Coronary artery (tissue), 2 donors: ENCODE results near the gene CFAP61.

Experiments
- DNase-seq: peaks from one replicate; pipeline ENCODE4 v3.0.0-alpha.2; 2017; ENCODE audit warnings: low spot score
- H3K27ac ChIP-seq, 2 donors: fragments of 200-600 bp; sonication (generic); one replicate each; pipeline ENCODE4 v1.5.1; 2016 to 2019
- H3K4me3 ChIP-seq: fragments of 200-600 bp; sonication (generic); 2 replicates; pipeline ENCODE4 v1.5.1; 2016; ENCODE audit warnings: mild to moderate bottlenecking, moderate library complexity
- TF ChIP-seq, protein P1 (sequence below): fragments of 200-600 bp; sonication (generic); IDR thresholded peaks from one replicate; pipeline ENCODE4 v1.5.1; 2019; ENCODE audit warnings: antibody characterized with exemption

CFAP61 gene

DNA sequence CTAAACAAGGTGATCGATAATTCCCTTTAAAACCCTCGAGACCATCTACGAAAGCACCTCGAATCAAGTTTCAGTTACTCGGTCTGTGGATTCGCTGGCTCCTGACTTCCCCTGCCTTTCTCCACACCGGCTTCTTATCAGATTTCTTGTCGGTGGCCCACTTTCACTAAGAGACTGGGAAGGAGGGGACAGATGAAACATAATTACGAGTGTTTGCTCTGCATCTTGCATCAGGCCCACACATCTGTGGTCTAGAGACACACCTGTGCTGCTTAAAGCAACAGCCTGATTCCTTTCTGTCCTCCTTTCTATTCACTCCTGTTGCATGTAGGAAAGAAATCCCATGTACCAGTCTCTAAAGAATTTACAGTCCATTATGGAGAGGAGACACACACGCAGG is 353.3 kb downstream of the CFAP61 start:
- TF ChIP-seq, protein P1, sequence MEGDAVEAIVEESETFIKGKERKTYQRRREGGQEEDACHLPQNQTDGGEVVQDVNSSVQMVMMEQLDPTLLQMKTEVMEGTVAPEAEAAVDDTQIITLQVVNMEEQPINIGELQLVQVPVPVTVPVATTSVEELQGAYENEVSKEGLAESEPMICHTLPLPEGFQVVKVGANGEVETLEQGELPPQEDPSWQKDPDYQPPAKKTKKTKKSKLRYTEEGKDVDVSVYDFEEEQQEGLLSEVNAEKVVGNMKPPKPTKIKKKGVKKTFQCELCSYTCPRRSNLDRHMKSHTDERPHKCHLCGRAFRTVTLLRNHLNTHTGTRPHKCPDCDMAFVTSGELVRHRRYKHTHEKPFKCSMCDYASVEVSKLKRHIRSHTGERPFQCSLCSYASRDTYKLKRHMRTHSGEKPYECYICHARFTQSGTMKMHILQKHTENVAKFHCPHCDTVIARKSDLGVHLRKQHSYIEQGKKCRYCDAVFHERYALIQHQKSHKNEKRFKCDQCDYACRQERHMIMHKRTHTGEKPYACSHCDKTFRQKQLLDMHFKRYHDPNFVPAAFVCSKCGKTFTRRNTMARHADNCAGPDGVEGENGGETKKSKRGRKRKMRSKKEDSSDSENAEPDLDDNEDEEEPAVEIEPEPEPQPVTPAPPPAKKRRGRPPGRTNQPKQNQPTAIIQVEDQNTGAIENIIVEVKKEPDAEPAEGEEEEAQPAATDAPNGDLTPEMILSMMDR, result no peak
- Histone ChIP-seq H3K27ac (no peak overlapping the region), H3K4me3 (no peak overlapping the region)
- DNase-seq, result no peak

DNA sequence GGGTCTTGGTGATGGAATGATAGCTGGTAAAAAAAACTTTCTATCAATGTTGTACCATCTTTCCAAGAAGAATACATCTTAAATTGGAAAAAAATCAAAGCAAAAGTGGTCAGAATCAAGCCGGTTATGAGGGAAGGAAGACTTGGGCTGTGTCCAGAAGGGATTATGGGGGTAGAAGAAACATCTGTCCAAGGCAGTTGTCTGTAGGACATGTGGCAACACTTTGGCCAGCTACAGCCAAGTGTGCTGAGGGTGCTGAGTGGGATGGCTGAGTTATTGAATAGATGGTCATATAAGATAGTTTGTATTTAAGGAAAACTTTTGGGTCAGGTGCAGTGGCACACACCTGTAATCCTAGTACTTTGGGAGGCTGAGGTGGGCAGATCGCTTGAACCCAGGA is 354.0 kb downstream of the CFAP61 start:
- no peak overlapping the region for H3K4me3 ChIP-seq
- no peak overlapping the region for H3K27ac ChIP-seq
- DNase-seq, result no peak
- TF ChIP-seq, protein P1, result no peak

DNA sequence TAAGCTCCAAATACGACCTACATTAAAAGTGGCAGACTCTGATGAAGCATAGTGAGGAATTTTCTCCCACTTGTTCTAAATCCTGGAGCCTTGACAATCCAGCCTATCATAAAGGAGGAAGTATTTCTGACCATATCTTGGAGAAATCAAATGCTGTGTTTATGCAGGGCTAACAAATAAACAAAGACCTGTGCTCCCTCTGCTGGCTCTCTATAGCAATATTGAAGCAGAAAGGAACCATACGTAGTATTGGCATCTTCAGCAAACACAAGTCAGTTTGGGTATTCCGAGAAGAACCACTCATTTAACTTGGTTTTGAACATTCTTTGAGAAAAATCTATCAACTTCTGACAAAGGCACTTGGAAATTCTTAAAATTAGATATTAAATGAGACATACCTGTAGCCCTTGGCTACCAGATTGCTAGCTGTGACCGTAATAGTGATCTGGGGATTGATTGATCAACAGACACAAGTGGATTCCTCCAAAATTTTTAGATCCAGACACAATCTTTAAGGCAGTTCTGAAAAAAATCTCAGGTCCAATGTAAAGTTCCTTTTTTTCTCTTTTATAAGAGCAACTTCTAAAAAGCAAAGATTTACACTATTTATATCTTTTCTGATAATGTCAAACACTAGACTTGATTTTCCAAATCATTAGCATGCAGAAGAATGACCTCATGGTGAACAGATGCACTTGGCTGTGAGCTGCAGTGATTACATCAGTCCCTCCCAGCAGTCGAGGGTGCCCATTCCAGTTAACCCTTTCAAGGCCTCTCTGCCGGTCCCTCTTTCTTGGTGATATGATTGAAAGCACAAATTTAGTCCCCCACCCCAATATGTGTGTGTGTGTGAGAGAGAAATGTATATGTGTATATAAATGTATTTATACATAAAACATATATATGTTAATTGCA is 355.8 kb downstream of the CFAP61 start:
- Histone ChIP-seq H3K27ac (no peak overlapping the region), H3K4me3 (no peak overlapping the region)
- no peak for DNase-seq
- TF ChIP-seq, protein P1, result no peak

DNA sequence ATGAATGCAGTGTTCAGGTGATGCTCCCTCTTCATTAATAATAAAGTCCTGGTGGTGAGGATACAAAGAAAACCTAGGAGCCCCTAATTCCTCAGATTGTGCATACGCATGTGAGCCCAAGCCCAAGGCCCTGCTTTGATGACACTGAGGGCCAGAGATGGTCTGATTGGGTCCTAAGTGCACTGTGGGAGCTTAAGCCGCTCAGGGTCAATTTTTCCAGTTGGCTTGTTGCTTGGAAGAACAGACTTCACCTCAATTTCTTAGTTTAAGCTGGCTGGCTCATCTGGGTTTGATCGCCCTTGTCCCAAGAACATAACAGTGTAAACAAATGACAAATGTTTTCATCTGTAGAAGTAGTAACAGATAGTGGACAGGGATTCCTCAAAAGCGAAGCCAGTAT is 357.0 kb downstream of the CFAP61 start:
- no peak overlapping the region for H3K4me3 ChIP-seq
- no peak for DNase-seq
- TF ChIP-seq, protein P1, result no peak

More for the DNA sequence above, 357.0 kb downstream of the CFAP61 start:
- H3K27ac ChIP-seq, result no peak overlapping the region
